Measurements from ENCODE around the gene DSCAML1. TPM values are rescaled to one million over a fixed set of nuclear protein-coding genes. Genes with fewer than 3 reads are reported as not detected.

DSCAML1 gene
- total RNA-seq, 1 experiment from 2014 or later = 0.59 TPM

GRCh38 chr11:117731722-117732290, 65.2 kb downstream of the DSCAML1 start:
- Histone ChIP-seq H3K27me3 (ENCODE audit: control insufficient read depth, insufficient read depth, low read length) (no peaks in the 10 kb centered on the region; the same call in 1 of the 2 replicates), H3K4me3 (ENCODE audit: insufficient read depth, low read depth, low read length) (no peak overlapping the region), H3K36me3 (replicated peaks; ENCODE audit: control insufficient read depth, insufficient read depth, low read length) (no peaks in the 10 kb centered on the region)
- peak; percentile 60 for DNase-seq

- H3K27me3 ChIP-seq (ENCODE audit: control insufficient read depth, insufficient read depth, low read length) = no peaks in the 10 kb centered on the region
- no peak overlapping the region for H3K4me3 ChIP-seq (ENCODE audit: insufficient read depth, low read depth, low read length)
- no peak for DNase-seq
- no peaks in the 10 kb centered on the region for H3K36me3 ChIP-seq (replicated peaks; ENCODE audit: control insufficient read depth, insufficient read depth, low read length)
Observed at GRCh38 chr11:117730208-117730800, 66.7 kb downstream of the DSCAML1 start.

GRCh38 chr11:117725048-117725734, 71.8 kb downstream of the DSCAML1 start:
- H3K4me3 ChIP-seq (ENCODE audit: insufficient read depth, low read depth, low read length) = no peak overlapping the region
- peaks cover 6% of the 10 kb centered on the region; the same call in 1 of the 2 replicates for H3K27me3 ChIP-seq (ENCODE audit: control insufficient read depth, insufficient read depth, low read length)
- no peak for DNase-seq
- no peaks in the 10 kb centered on the region for H3K36me3 ChIP-seq (replicated peaks; ENCODE audit: control insufficient read depth, insufficient read depth, low read length)

GRCh38 chr11:117724621-117725020, 72.4 kb downstream of the DSCAML1 start:
- Histone ChIP-seq H3K36me3 (replicated peaks; ENCODE audit: control insufficient read depth, insufficient read depth, low read length) (no peaks in the 10 kb centered on the region), H3K27me3 (ENCODE audit: control insufficient read depth, insufficient read depth, low read length) (peaks cover 6% of the 10 kb centered on the region; the same call in 1 of the 2 replicates), H3K4me3 (ENCODE audit: insufficient read depth, low read depth, low read length) (no peak overlapping the region)
- DNase-seq = no peak

- H3K4me3 ChIP-seq (ENCODE audit: insufficient read depth, low read depth, low read length) = no peak overlapping the region
- no peak for DNase-seq
- peaks cover 6% of the 10 kb centered on the region; the same call in 1 of the 2 replicates for H3K27me3 ChIP-seq (ENCODE audit: control insufficient read depth, insufficient read depth, low read length)
- H3K36me3 ChIP-seq (replicated peaks; ENCODE audit: control insufficient read depth, insufficient read depth, low read length) = no peaks in the 10 kb centered on the region
Observed at GRCh38 chr11:117724104-117724503, 72.9 kb downstream of the DSCAML1 start.

GRCh38 chr11:117723277-117724024, 73.6 kb downstream of the DSCAML1 start:
- DNase-seq = no peak
- no peaks in the 10 kb centered on the region for H3K36me3 ChIP-seq (replicated peaks; ENCODE audit: control insufficient read depth, insufficient read depth, low read length)
- peaks cover 6% of the 10 kb centered on the region; the same call in 1 of the 2 replicates for H3K27me3 ChIP-seq (ENCODE audit: control insufficient read depth, insufficient read depth, low read length)
- no peak overlapping the region for H3K4me3 ChIP-seq (ENCODE audit: insufficient read depth, low read depth, low read length)

GRCh38 chr11:117722082-117722481, 74.9 kb downstream of the DSCAML1 start:
- Histone ChIP-seq H3K27me3 (ENCODE audit: control insufficient read depth, insufficient read depth, low read length) (peaks cover 6% of the 10 kb centered on the region; the same call in 1 of the 2 replicates), H3K36me3 (replicated peaks; ENCODE audit: control insufficient read depth, insufficient read depth, low read length) (no peaks in the 10 kb centered on the region), H3K4me3 (ENCODE audit: insufficient read depth, low read depth, low read length) (no peak overlapping the region)
- DNase-seq = no peak

GRCh38 chr11:117720061-117720511, 76.9 kb downstream of the DSCAML1 start:
- DNase-seq = peak; percentile 72
- H3K27me3 ChIP-seq (ENCODE audit: control insufficient read depth, insufficient read depth, low read length) = peaks cover 6% of the 10 kb centered on the region; the same call in 1 of the 2 replicates
- H3K36me3 ChIP-seq (replicated peaks; ENCODE audit: control insufficient read depth, insufficient read depth, low read length) = no peaks in the 10 kb centered on the region
- no peak overlapping the region for H3K4me3 ChIP-seq (ENCODE audit: insufficient read depth, low read depth, low read length)

- no peaks in the 10 kb centered on the region for H3K36me3 ChIP-seq (replicated peaks; ENCODE audit: control insufficient read depth, insufficient read depth, low read length)
- no peak for DNase-seq
- no peak overlapping the region for H3K4me3 ChIP-seq (ENCODE audit: insufficient read depth, low read depth, low read length)
- peaks cover 4% of the 10 kb centered on the region; the same call in 1 of the 2 replicates for H3K27me3 ChIP-seq (ENCODE audit: control insufficient read depth, insufficient read depth, low read length)
Observed at GRCh38 chr11:117719480-117719879, 77.5 kb downstream of the DSCAML1 start.

- peaks cover 2% of the 10 kb centered on the region; the same call in 1 of the 2 replicates for H3K27me3 ChIP-seq (ENCODE audit: control insufficient read depth, insufficient read depth, low read length)
- peak; percentile 76 for DNase-seq
- no peak overlapping the region for H3K4me3 ChIP-seq (ENCODE audit: insufficient read depth, low read depth, low read length)
- H3K36me3 ChIP-seq (replicated peaks; ENCODE audit: control insufficient read depth, insufficient read depth, low read length) = no peaks in the 10 kb centered on the region
Observed at GRCh38 chr11:117717485-117718314, 79.3 kb downstream of the DSCAML1 start.

- Histone ChIP-seq H3K27me3 (ENCODE audit: control insufficient read depth, insufficient read depth, low read length) (peaks cover 2% of the 10 kb centered on the region; the same call in 1 of the 2 replicates), H3K4me3 (ENCODE audit: insufficient read depth, low read depth, low read length) (no peak overlapping the region), H3K36me3 (replicated peaks; ENCODE audit: control insufficient read depth, insufficient read depth, low read length) (no peaks in the 10 kb centered on the region)
- no peak for DNase-seq
Observed at GRCh38 chr11:117716521-117717440, 80.2 kb downstream of the DSCAML1 start.

- Histone ChIP-seq H3K4me3 (ENCODE audit: insufficient read depth, low read depth, low read length) (no peak overlapping the region), H3K36me3 (replicated peaks; ENCODE audit: control insufficient read depth, insufficient read depth, low read length) (no peaks in the 10 kb centered on the region), H3K27me3 (ENCODE audit: control insufficient read depth, insufficient read depth, low read length) (peaks cover under 1% of the 10 kb centered on the region; the same call in 1 of the 2 replicates)
- DNase-seq = no peak
Observed at GRCh38 chr11:117715801-117716200, 81.2 kb downstream of the DSCAML1 start.

GRCh38 chr11:117713538-117713991, 83.5 kb downstream of the DSCAML1 start:
- no peak for DNase-seq
- H3K36me3 ChIP-seq (replicated peaks; ENCODE audit: control insufficient read depth, insufficient read depth, low read length) = no peaks in the 10 kb centered on the region
- H3K4me3 ChIP-seq (ENCODE audit: insufficient read depth, low read depth, low read length) = no peak overlapping the region
- no peaks in the 10 kb centered on the region for H3K27me3 ChIP-seq (ENCODE audit: control insufficient read depth, insufficient read depth, low read length)
